PC-3 (cell line): ENCODE data around the gene PINLYP. TPM values are rescaled to one million over a fixed set of nuclear protein-coding genes. Genes with fewer than 3 reads are reported as not detected.

Source experiments
- ATAC-seq: fragments of 200-7000 bp; cut with Tn5 transposase; 2 replicates; pipeline ENCODE4 v1.9.1; 2020; ENCODE audit warnings: mild to moderate bottlenecking, moderate library complexity
- Bru-seq: library from RNA; stranded (reverse); fragments of 400-500 nt; gene quantifications from one replicate; lab custom pipeline; 2021; lab: Mats Ljungman, UMichigan
- BruChase-seq, 2 experiments: library from RNA; stranded (reverse); fragments of 400-500 nt; gene quantifications; one replicate each; lab custom pipeline; 2021; lab: Mats Ljungman, UMichigan
- BruUV-seq: library from RNA; stranded (reverse); fragments of 400-500 nt; replicated peaks from 2 replicates; lab custom pipeline; 2021; lab: Mats Ljungman, UMichigan
- CTCF ChIA-PET: fragments of 300-600 bp; sonication (Branson Sonifier 250); formaldehyde crosslinking; loops from one replicate; lab custom pipeline; 2022; ENCODE audit warnings: antibody characterized with exemption; lab: Charles Lee
- POLR2A ChIA-PET: fragments of 300-600 bp; sonication (Branson Sonifier 250); formaldehyde crosslinking; loops from one replicate; lab custom pipeline; 2022; ENCODE audit warnings: antibody characterized with exemption; ENCODE audit not compliant: unreplicated experiment; lab: Charles Lee
- DNase-seq: peaks from one replicate; pipeline ENCODE4 v3.0.0-alpha.2; 2015
- H2AFZ ChIP-seq: fragments of 300-600 bp; sonication (generic); 2 replicates; pipeline ENCODE4 v1.6.0; 2016; ENCODE audit warnings: antibody characterized with exemption, low read length
- H3F3A ChIP-seq: fragments of 300-600 bp; sonication (generic); one replicate; pipeline ENCODE4 v1.6.0; 2017; ENCODE audit warnings: antibody characterized with exemption, low read length, control low read depth, mild to moderate bottlenecking; ENCODE audit not compliant: unreplicated experiment
- H3K27ac ChIP-seq: fragments of 300-600 bp; sonication (generic); 2 replicates; pipeline ENCODE4 v1.5.1; 2016; ENCODE audit warnings: mild to moderate bottlenecking, low read length
- H3K27me3 ChIP-seq: fragments of 300-600 bp; sonication (generic); 2 replicates; pipeline ENCODE4 v1.6.1; 2016; ENCODE audit warnings: low read length, mixed read lengths
- H3K36me3 ChIP-seq: fragments of 300-600 bp; sonication (generic); 2 replicates; pipeline ENCODE4 v1.6.1; 2016; ENCODE audit warnings: low read depth, mixed run types, low read length, mixed read lengths
- H3K4me1 ChIP-seq: fragments of 300-600 bp; sonication (generic); 2 replicates; pipeline ENCODE4 v1.5.1; 2016; ENCODE audit warnings: low read length; ENCODE audit not compliant: insufficient read depth
- H3K4me2 ChIP-seq: fragments of 300-600 bp; sonication (generic); 2 replicates; pipeline ENCODE4 v1.6.0; 2016; ENCODE audit warnings: low read length
- H3K4me3 ChIP-seq: fragments of 300-600 bp; sonication (generic); 2 replicates; pipeline ENCODE4 v1.5.1; 2016; ENCODE audit warnings: mild to moderate bottlenecking, low read length, mixed read lengths
- H3K79me2 ChIP-seq: fragments of 300-600 bp; sonication (generic); 2 replicates; pipeline ENCODE4 v1.6.1; 2017; ENCODE audit warnings: low read length, mixed read lengths
- H3K9ac ChIP-seq: fragments of 300-600 bp; sonication (generic); 2 replicates; pipeline ENCODE4 v1.6.0; 2016; ENCODE audit warnings: mild to moderate bottlenecking, low read length
- H3K9me2 ChIP-seq: fragments of 300-600 bp; sonication (generic); replicated peaks from 2 replicates; pipeline ENCODE4 v1.6.1; 2016; ENCODE audit warnings: mixed run types, low read length, mixed read lengths
- H3K9me3 ChIP-seq: fragments of 300-600 bp; sonication (generic); 2 replicates; pipeline ENCODE4 v1.6.1; 2016; ENCODE audit warnings: low read length, mixed read lengths
- H4K20me1 ChIP-seq: fragments of 300-600 bp; sonication (generic); 2 replicates; pipeline ENCODE4 v1.6.1; 2016; ENCODE audit warnings: low read length, mixed read lengths
- CTCF ChIP-seq: fragments of 300-600 bp; sonication (generic); conservative IDR thresholded peaks from 2 replicates; pipeline ENCODE4 v1.5.1; 2017; ENCODE audit warnings: antibody characterized with exemption, low read depth, mild to moderate bottlenecking, low read length
- EZH2 ChIP-seq: fragments of 300-600 bp; sonication (generic); IDR thresholded peaks from one replicate; pipeline ENCODE4 v1.6.1; 2017; ENCODE audit warnings: antibody characterized with exemption, mild to moderate bottlenecking, low read length; ENCODE audit not compliant: unreplicated experiment
- EZH2phosphoT487 ChIP-seq: fragments of 300-600 bp; sonication (generic); IDR thresholded peaks from 2 replicates; pipeline ENCODE4 v1.6.1; 2018; ENCODE audit warnings: mild to moderate bottlenecking, antibody characterized with exemption, low read length, borderline replicate concordance
- intact Hi-C: fragments of 100-400 bp; cut with micrococcal nuclease; formaldehyde crosslinking; loops from 2 replicates; pipeline ENCODE4 v1.9.0; 2023
- long read RNA-seq: library from polyadenylated mRNA; unstranded; transcript quantifications from one replicate; pipeline ENCODE4 v2.0.0, GENCODE V29; 2021; ENCODE audit not compliant: unreplicated experiment
- total RNA-seq: library from RNA; depleted of rRNA; stranded (reverse); fragments of >200 nt; gene quantifications from 2 replicates; pipeline ENCODE4 v1.2.3, GENCODE V29; 2014; rRNA removed

PINLYP gene
- 0.18 TPM in 1 of 2 replicates, not detected in the other for total RNA-seq
- Bru-seq, nascent RNA, result percentile 15 among the genes with signal in this experiment
- percentile 22 among the genes with signal in this experiment for BruChase-seq, experiment 1, labeled RNA remaining after a 6-hour chase
- BruChase-seq, experiment 2, labeled RNA remaining after a 2-hour chase, result percentile 10 among the genes with signal in this experiment
- long read RNA-seq, result 0 reads

GRCh38 chr19:43575156-43575950 is at the start of gene PINLYP, which contains the start of gene XRCC1:
Gene PINLYP (plus strand): TSS chr19:43575801. CDS start chr19:43577192, 1,391 bp downstream.
Gene XRCC1 (minus strand): TSS chr19:43575527. CDS start chr19:43575458, 69 bp downstream.
- H3K9me2 ChIP-seq, result no peaks in the 10 kb centered on the region
- H2AFZ ChIP-seq, result peak within 1 kb of the TSS; percentile 100
- no peaks in the 10 kb centered on the region for H3K36me3 ChIP-seq
- H3K9me3 ChIP-seq, result no peaks in the 10 kb centered on the region
- H3F3A ChIP-seq, result no peaks in the 10 kb centered on the region
- TF ChIP-seq EZH2, result no peak
- TF ChIP-seq EZH2phosphoT487, result no peak
- TF ChIP-seq CTCF, result no peak
- H3K27me3 ChIP-seq, result no peaks in the 10 kb centered on the region
- POLR2A ChIA-PET, result interaction anchor here (0.6 kb wide), 1 partner anchor 84 kb away, joined by 4 read pairs; no protein-coding TSS in a partner anchor
- intact Hi-C loops, result loop anchor here (1.0 kb wide), 1 partner anchor 21 kb away; the partner anchor contains the start of genes IRGQ and ZNF576
- DNase-seq (peak; percentile 97), ATAC-seq (peak; percentile 99)
- H3K4me1 ChIP-seq, result peaks cover 9% of the 10 kb centered on the region
- H3K27ac ChIP-seq, result peak within 1 kb of the TSS; percentile 57
- H3K79me2 ChIP-seq, result peaks cover 15% of the 10 kb centered on the region
- CTCF ChIA-PET, result interaction anchor here (0.6 kb wide), 1 partner anchor 182 kb away, joined by 10 read pairs; no protein-coding TSS in a partner anchor
- peak within 1 kb of the TSS; percentile 99 for H3K9ac ChIP-seq
- H4K20me1 ChIP-seq, result no peaks in the 10 kb centered on the region
- H3K4me3 ChIP-seq, result peak within 1 kb of the TSS; percentile 100
- TSS peak; percentile 67 for BruUV-seq
- peak within 1 kb of the TSS; percentile 100 for H3K4me2 ChIP-seq

GRCh38 chr19:43525836-43526771 is 49.5 kb upstream of the PINLYP start:
- DNase-seq (peak; percentile 18), ATAC-seq (peak; percentile 36)
- BruUV-seq, result TSS peak; percentile 50
- intact Hi-C loops, result no loop called here
- peak overlapping the region; percentile 98 for H3K4me3 ChIP-seq
- H3K4me1 ChIP-seq, result peaks cover 12% of the 10 kb centered on the region; the same call in 1 of the 2 replicates
- no peaks in the 10 kb centered on the region for H3K36me3 ChIP-seq
- H4K20me1 ChIP-seq, result no peaks in the 10 kb centered on the region
- H3K9me3 ChIP-seq, result no peaks in the 10 kb centered on the region
- no peaks in the 10 kb centered on the region for H3K9me2 ChIP-seq
- peak overlapping the region; percentile 89; the same call in 1 of the 2 replicates for H2AFZ ChIP-seq
- no peaks in the 10 kb centered on the region for H3F3A ChIP-seq
- CTCF ChIA-PET, result no interaction called here
- H3K27ac ChIP-seq, result peak overlapping the region; percentile 18; the same call in 1 of the 2 replicates
- peaks cover 29% of the 10 kb centered on the region for H3K79me2 ChIP-seq
- TF ChIP-seq EZH2phosphoT487, result no peak
- TF ChIP-seq CTCF, result no peak
- no peak for TF ChIP-seq EZH2
- POLR2A ChIA-PET, result no interaction called here
- H3K4me2 ChIP-seq, result peak overlapping the region; percentile 88
- peak overlapping the region; percentile 71 for H3K9ac ChIP-seq
- no peaks in the 10 kb centered on the region for H3K27me3 ChIP-seq
